Large intestine (tissue), 3 donors: ENCODE data around the gene USP46. TPM values are rescaled to one million over a fixed set of nuclear protein-coding genes. Genes with fewer than 3 reads are reported as not detected.

Experiments used
- DNase-seq, 2 donors: peaks; one replicate each; pipeline versions ENCODE4 v3.0.0 to v3.0.0-alpha.2; 2013
- H3K27ac ChIP-seq: one replicate; pipeline ENCODE4 v1.5.1; 2013; ENCODE audit warnings: low read length
- H3K27me3 ChIP-seq: 2 replicates; pipeline ENCODE4 v1.6.1; 2013; ENCODE audit warnings: low read length; ENCODE audit not compliant: control insufficient read depth, insufficient read depth
- H3K36me3 ChIP-seq: 2 replicates; pipeline ENCODE4 v1.6.1; 2013; ENCODE audit warnings: low read length; ENCODE audit not compliant: control insufficient read depth, insufficient read depth
- H3K4me1 ChIP-seq: one replicate; pipeline ENCODE4 v1.6.1; 2013; ENCODE audit warnings: low read length; ENCODE audit not compliant: control insufficient read depth, insufficient read depth
- H3K4me3 ChIP-seq: one replicate; pipeline ENCODE4 v1.5.1; 2013; ENCODE audit warnings: low read length
- H3K9me3 ChIP-seq: one replicate; pipeline ENCODE4 v1.6.1; 2013; ENCODE audit warnings: mild to moderate bottlenecking, low read depth, low read length, moderate library complexity; ENCODE audit not compliant: control insufficient read depth
- WGBS: methylation state at CpG from one replicate; pipeline ENCODE4 v1.1.5; 2013; ENCODE audit warnings: low lambda C conversion rate; ENCODE audit not compliant: insufficient coverage; 5-methylcytosine and 5-hydroxymethylcytosine counted together
- polyA plus RNA-seq: library from polyadenylated mRNA; unstranded; fragments of 120-200 nt; gene quantifications from one replicate; pipeline ENCODE4 v1.2.1, GENCODE V29; 2013

USP46 gene
- polyA plus RNA-seq, 1 donor: 14.4 TPM

DNA sequence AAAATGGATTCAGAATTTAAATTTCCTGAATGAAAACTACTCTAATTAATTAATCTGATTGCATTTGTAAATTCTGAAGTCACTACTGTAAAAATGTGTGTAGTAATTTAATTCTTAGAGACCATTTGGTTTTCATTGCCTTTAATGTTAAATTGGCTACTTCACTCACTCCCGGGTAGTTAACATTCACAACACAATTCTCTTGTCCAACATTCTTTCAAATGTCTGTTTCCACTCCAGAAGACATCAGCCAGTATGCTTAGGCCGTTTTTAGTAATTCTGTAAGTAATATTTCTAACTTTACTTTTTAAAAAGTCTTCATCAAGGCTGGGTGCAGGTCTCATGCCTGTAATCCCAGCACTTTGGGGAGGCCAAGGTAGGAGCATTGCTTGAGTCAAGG is 21.3 kb upstream of the USP46 start:
- Histone ChIP-seq H3K27ac (no peak overlapping the region), H3K36me3 (no peaks in the 10 kb centered on the region), H3K4me1 (no peaks in the 10 kb centered on the region), H3K27me3 (no peaks in the 10 kb centered on the region), H3K4me3 (no peak overlapping the region), H3K9me3 (no peaks in the 10 kb centered on the region)
- no peak for DNase-seq
- WGBS: 80% methylated on average over 1 of the region's 2 CpGs

GRCh38 chr4:52676536-52676935 is 17.4 kb upstream of the USP46 start:
- no peaks in the 10 kb centered on the region for H3K9me3 ChIP-seq
- H3K27me3 ChIP-seq: no peaks in the 10 kb centered on the region
- DNase-seq: no peak
- H3K27ac ChIP-seq: no peak overlapping the region
- WGBS: no CpG with 5 or more reads among the region's 1 CpG
- H3K4me1 ChIP-seq: no peaks in the 10 kb centered on the region
- H3K4me3 ChIP-seq: no peak overlapping the region
- no peaks in the 10 kb centered on the region for H3K36me3 ChIP-seq

DNA sequence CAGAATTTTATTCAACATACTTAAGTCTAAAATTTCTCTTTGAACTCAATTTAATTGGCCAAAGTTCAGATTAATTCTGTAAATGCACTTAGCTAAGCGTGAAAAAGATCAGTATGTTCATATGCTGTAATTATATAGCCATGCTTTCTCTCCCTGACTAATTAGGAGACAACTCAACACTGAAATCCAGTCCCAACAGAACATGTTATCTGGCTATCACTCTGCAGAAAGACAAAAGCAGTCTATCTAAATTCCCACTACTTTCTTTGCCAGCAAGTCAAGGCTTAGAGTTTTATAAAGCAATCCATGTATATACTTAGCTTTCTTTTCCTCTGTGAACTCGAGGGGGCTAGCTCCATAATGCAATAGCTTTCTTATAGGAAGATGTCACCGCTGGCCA is 16.0 kb upstream of the USP46 start:
- DNase-seq: no peak
- Histone ChIP-seq H3K27me3 (no peaks in the 10 kb centered on the region), H3K27ac (no peak overlapping the region), H3K4me3 (no peak overlapping the region), H3K36me3 (no peaks in the 10 kb centered on the region), H3K9me3 (no peaks in the 10 kb centered on the region), H3K4me1 (no peaks in the 10 kb centered on the region)
- 83% methylated on average over 1 of the region's 3 CpGs for whole genome bisulfite sequencing

DNA sequence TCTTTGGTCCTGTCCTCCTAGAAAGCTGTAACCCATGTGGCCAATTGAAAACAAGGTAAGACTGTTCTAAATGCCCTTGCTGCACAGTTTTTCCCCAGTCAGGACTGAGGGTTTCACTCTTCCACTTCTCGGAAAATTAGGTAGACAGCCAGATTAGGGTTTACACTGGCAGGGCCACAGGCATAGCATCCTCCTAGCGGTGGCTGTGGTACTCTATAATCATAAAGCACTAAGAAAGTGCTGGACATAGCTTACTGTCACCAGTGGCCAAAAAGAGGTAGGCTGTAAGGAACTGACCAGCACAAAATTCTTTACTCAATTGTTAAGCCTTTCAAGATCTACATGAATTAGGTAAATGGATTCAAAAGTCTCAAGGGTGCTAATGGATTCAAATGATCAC is 11.6 kb upstream of the USP46 start:
- no peaks in the 10 kb centered on the region for H3K27me3 ChIP-seq
- H3K4me1 ChIP-seq: no peaks in the 10 kb centered on the region
- H3K4me3 ChIP-seq: no peak overlapping the region
- 60% methylated on average over 1 of the region's 2 CpGs for WGBS
- no peak for DNase-seq
- H3K9me3 ChIP-seq: no peaks in the 10 kb centered on the region
- no peak overlapping the region for H3K27ac ChIP-seq
- no peaks in the 10 kb centered on the region for H3K36me3 ChIP-seq

GRCh38 chr4:52670121-52670520 is 11.0 kb upstream of the USP46 start:
- no peak for DNase-seq
- no peak overlapping the region for H3K27ac ChIP-seq

DNA sequence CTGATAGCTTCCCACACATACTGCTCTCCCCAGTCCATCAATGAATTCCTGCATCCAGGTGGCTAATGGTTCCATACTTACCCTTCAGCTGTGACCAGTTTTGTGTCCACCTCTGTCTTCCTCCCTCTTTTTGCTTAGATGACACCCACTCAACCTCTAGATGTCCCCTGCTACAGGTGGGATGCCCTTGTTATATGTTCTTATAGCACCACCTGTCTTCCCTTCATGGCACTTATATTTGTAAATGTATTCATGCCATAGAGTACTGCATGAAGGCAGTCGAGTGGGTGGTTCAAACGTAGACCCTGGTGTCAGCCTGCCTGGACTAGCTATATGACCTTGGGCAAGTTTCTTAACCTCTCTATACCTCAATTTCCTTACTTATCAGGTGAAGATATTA is 6.5 kb upstream of the USP46 start:
- H3K4me1 ChIP-seq: peaks cover 23% of the 10 kb centered on the region
- no peak overlapping the region for H3K27ac ChIP-seq
- no peaks in the 10 kb centered on the region for H3K36me3 ChIP-seq
- H3K4me3 ChIP-seq: no peak overlapping the region
- H3K9me3 ChIP-seq: no peaks in the 10 kb centered on the region
- no CpG with 5 or more reads among the region's 2 CpGs for WGBS
- no peak for DNase-seq
- H3K27me3 ChIP-seq: no peaks in the 10 kb centered on the region

More at GRCh38 chr4:52670121-52670520, 11.0 kb upstream of the USP46 start:
- H3K27me3 ChIP-seq: no peaks in the 10 kb centered on the region
- no CpG with 5 or more reads among the region's 2 CpGs for WGBS
- H3K4me1 ChIP-seq: no peaks in the 10 kb centered on the region
- H3K36me3 ChIP-seq: no peaks in the 10 kb centered on the region
- no peak overlapping the region for H3K4me3 ChIP-seq
- H3K9me3 ChIP-seq: no peaks in the 10 kb centered on the region

- DNase-seq: no peak
- Histone ChIP-seq H3K4me1 (peaks cover 23% of the 10 kb centered on the region), H3K27me3 (no peaks in the 10 kb centered on the region), H3K27ac (no peak overlapping the region), H3K9me3 (no peaks in the 10 kb centered on the region), H3K36me3 (no peaks in the 10 kb centered on the region), H3K4me3 (no peak overlapping the region)
Observed at GRCh38 chr4:52664479-52664878, 5.4 kb upstream of the USP46 start.

GRCh38 chr4:52661966-52662690 is 3.0 kb upstream of the USP46 start:
- no peaks in the 10 kb centered on the region for H3K9me3 ChIP-seq
- H3K27ac ChIP-seq: no peak overlapping the region
- H3K36me3 ChIP-seq: no peaks in the 10 kb centered on the region
- 100% methylated on average over 1 of the region's 4 CpGs for WGBS
- DNase-seq: peak in 1 of 2 donors; percentile 70
- H3K4me3 ChIP-seq: no peak overlapping the region
- H3K27me3 ChIP-seq: no peaks in the 10 kb centered on the region
- H3K4me1 ChIP-seq: peaks cover 33% of the 10 kb centered on the region

- peak overlapping the region; percentile 82 for H3K4me3 ChIP-seq
- whole genome bisulfite sequencing: 60% methylated on average over 1 of the region's 6 CpGs
- H3K36me3 ChIP-seq: no peaks in the 10 kb centered on the region
- no peak overlapping the region for H3K27ac ChIP-seq
- peak in 1 of 2 donors; percentile 38 for DNase-seq
- H3K27me3 ChIP-seq: no peaks in the 10 kb centered on the region
- H3K9me3 ChIP-seq: no peaks in the 10 kb centered on the region
- peaks cover 36% of the 10 kb centered on the region for H3K4me1 ChIP-seq
Observed at GRCh38 chr4:52660643-52661042, 1.5 kb upstream of the USP46 start.

GRCh38 chr4:52659722-52660261 is 691 bp upstream of the USP46 start:
- WGBS: no CpG with 5 or more reads among the region's 45 CpGs
- H3K4me1 ChIP-seq: peaks cover 36% of the 10 kb centered on the region

DNA sequence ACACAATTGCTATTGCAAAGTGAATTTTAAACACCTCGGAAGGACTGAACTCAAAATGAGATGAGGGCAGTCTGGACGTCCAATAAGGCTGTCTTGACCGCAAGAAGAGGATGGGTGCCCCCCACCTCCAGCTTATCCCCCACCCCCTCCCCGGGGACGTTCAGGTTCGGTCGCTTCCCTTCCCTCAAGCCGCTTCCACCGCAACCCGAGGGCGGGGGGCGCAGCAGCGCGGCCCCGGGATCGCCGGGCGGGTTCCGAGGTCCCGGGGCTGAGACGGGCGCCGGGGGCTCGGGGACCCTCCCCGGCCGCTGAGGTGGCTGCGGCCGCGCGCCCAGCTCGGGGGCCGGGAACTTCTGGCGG is 480 bp downstream of the USP46 start:
- peak overlapping the region; percentile 69 for H3K4me3 ChIP-seq
- WGBS: no CpG with 5 or more reads among the region's 33 CpGs
- no peak for DNase-seq
- H3K27ac ChIP-seq: no peak overlapping the region
- H3K4me1 ChIP-seq: peaks cover 36% of the 10 kb centered on the region
- H3K36me3 ChIP-seq: no peaks in the 10 kb centered on the region
- no peaks in the 10 kb centered on the region for H3K9me3 ChIP-seq
- H3K27me3 ChIP-seq: no peaks in the 10 kb centered on the region

More at GRCh38 chr4:52659722-52660261, 691 bp upstream of the USP46 start:
- Histone ChIP-seq H3K4me3 (peak overlapping the region; percentile 82), H3K27ac (peak overlapping the region; percentile 87), H3K36me3 (no peaks in the 10 kb centered on the region), H3K9me3 (no peaks in the 10 kb centered on the region), H3K27me3 (no peaks in the 10 kb centered on the region)
- DNase-seq: peak; percentile 45 to 83
